Thyroid gland (tissue), 4 donors: Measurements from ENCODE around the gene BAG3. TPM values are rescaled to one million over a fixed set of nuclear protein-coding genes. Genes with fewer than 3 reads are reported as not detected.

ENCODE experiments used
- DNase-seq, 2 donors: peaks; one replicate each; pipeline ENCODE4 v3.0.0-alpha.2; 2019
- H3K27ac ChIP-seq, 3 donors: fragments of 200-600 bp; sonication (generic); 1 replicate in 2 of 3; 2 replicates in 1 of 3; pipeline ENCODE4 v1.5.1; 2016 to 2019; ENCODE audit warnings: mild to moderate bottlenecking in 1 of 3, moderate library complexity in 1 of 3
- H3K27me3 ChIP-seq: fragments of 200-600 bp; sonication (generic); one replicate; pipeline ENCODE4 v1.5.1; 2019
- H3K36me3 ChIP-seq, 2 donors: fragments of 200-600 bp; sonication (generic); one replicate each; pipeline ENCODE4 v1.5.1; 2016 to 2019
- H3K4me1 ChIP-seq, 2 donors: fragments of 200-600 bp; sonication (generic); one replicate each; pipeline ENCODE4 v1.5.1; 2017 to 2019
- H3K4me3 ChIP-seq, 3 donors: fragments of 200-600 bp; sonication (generic); replicated peaks in 1 of 3; 1 replicate in 2 of 3; 2 replicates in 1 of 3; pipeline ENCODE4 v1.5.1; 2016; ENCODE audit warnings: mild to moderate bottlenecking in 1 of 3
- H3K9me3 ChIP-seq: fragments of 200-600 bp; sonication (generic); one replicate; pipeline ENCODE4 v1.5.1; 2017
- CTCF ChIP-seq, 6 experiments: fragments of 200-600 bp in 3 of 6; fragments of 450-650 bp in 3 of 6; sonication (generic) in 3 of 6; IDR thresholded peaks; one replicate each; pipeline ENCODE4 v1.5.1; 2016 to 2019; ENCODE audit warnings: antibody characterized with exemption in 6 of 6, mild to moderate bottlenecking in 2 of 6, inconsistent platforms in 1 of 6, moderate library complexity in 1 of 6
- POLR2A ChIP-seq, 2 donors: fragments of 450-650 bp; IDR thresholded peaks; one replicate each; pipeline ENCODE4 v1.6.1; 2017; ENCODE audit warnings: antibody characterized with exemption in 2 of 2, mild to moderate bottlenecking in 2 of 2, moderate library complexity in 1 of 2
- WGBS, 2 donors: methylation state at CpG; one replicate each; pipeline ENCODE4 v1.1.5; 2017; 5-methylcytosine and 5-hydroxymethylcytosine counted together
- intact Hi-C: fragments of 100-400 bp; cut with DNase I; formaldehyde crosslinking; loops from one replicate; pipeline ENCODE4 v1.15.1; 2023
- total RNA-seq, 4 donors: library from RNA; depleted of rRNA; stranded (reverse); fragments of >200 nt; gene quantifications; one replicate each; pipeline ENCODE4 v1.2.3, GENCODE V29; 2016

The BAG3 gene
- total RNA-seq, 4 donors from 2014 or later = 26.6 to 46.6 (median 38.0) TPM

- no peak overlapping the region for H3K27ac ChIP-seq
- WGBS, 2 donors = 74 to 81% methylated on average over 8 to 9 of the region's 9 CpGs
- peaks cover 70% of the 10 kb centered on the region in 2 donors for H3K36me3 ChIP-seq
- no peaks in the 10 kb centered on the region for H3K27me3 ChIP-seq
- intact Hi-C loops = no loop called here
- no peaks in the 10 kb centered on the region for H3K9me3 ChIP-seq
- TF ChIP-seq POLR2A (IDR thresholded peaks at IDR 0.05) (no peak), CTCF (IDR thresholded peaks at IDR 0.05) (no peak)
- H3K4me1 ChIP-seq = peaks cover under 1 to 9% of the 10 kb centered on the region in 2 donors
- DNase-seq = no peak
- H3K4me3 ChIP-seq = no peak overlapping the region
These were observed 24.4 kb downstream of the BAG3 start for GRCh38 chr10:119675483-119676170.

GRCh38 chr10:119677126-119677525 lies 25.9 kb downstream of the BAG3 start:
- no peaks in the 10 kb centered on the region for H3K9me3 ChIP-seq
- WGBS, 2 donors = 94 to 97% methylated on average over 6 of the region's 6 CpGs
- TF ChIP-seq POLR2A (IDR thresholded peaks at IDR 0.05) (no peak), CTCF (IDR thresholded peaks at IDR 0.05) (no peak)
- H3K27ac ChIP-seq = no peak overlapping the region
- no peaks in the 10 kb centered on the region for H3K27me3 ChIP-seq
- peaks cover 55 to 56% of the 10 kb centered on the region in 2 donors for H3K36me3 ChIP-seq
- H3K4me1 ChIP-seq = peaks cover 0 to 18% of the 10 kb centered on the region in 2 donors
- intact Hi-C loops = no loop called here
- H3K4me3 ChIP-seq = no peak overlapping the region
- no peak for DNase-seq

GRCh38 chr10:119677904-119678755 lies 26.9 kb downstream of the BAG3 start:
- TF ChIP-seq POLR2A (IDR thresholded peaks at IDR 0.05) (no peak), CTCF (IDR thresholded peaks at IDR 0.05) (no peak)
- Histone ChIP-seq H3K27ac (no peak overlapping the region), H3K4me1 (peaks cover 0 to 23% of the 10 kb centered on the region in 2 donors), H3K4me3 (no peak overlapping the region), H3K36me3 (peaks cover 44 to 46% of the 10 kb centered on the region in 2 donors), H3K9me3 (no peaks in the 10 kb centered on the region), H3K27me3 (no peaks in the 10 kb centered on the region)
- intact Hi-C loops = no loop called here
- no peak for DNase-seq
- WGBS, 2 donors = 94 to 95% methylated on average over 13 of the region's 13 CpGs

- intact Hi-C loops = no loop called here
- H3K4me3 ChIP-seq = no peak overlapping the region
- H3K36me3 ChIP-seq = peaks cover 32 to 35% of the 10 kb centered on the region in 2 donors
- no peaks in the 10 kb centered on the region for H3K27me3 ChIP-seq
- DNase-seq = no peak
- no peak overlapping the region for H3K27ac ChIP-seq
- TF ChIP-seq CTCF (IDR thresholded peaks at IDR 0.05) (no peak), POLR2A (IDR thresholded peaks at IDR 0.05) (no peak)
- peaks cover 0 to 23% of the 10 kb centered on the region in 2 donors for H3K4me1 ChIP-seq
- H3K9me3 ChIP-seq = no peaks in the 10 kb centered on the region
- 88 to 97% methylated on average over 7 of the region's 7 CpGs for WGBS, 2 donors
These were observed 28.3 kb downstream of the BAG3 start for GRCh38 chr10:119679480-119679829.

- DNase-seq = no peak
- no peaks in the 10 kb centered on the region for H3K9me3 ChIP-seq
- intact Hi-C loops = loop anchor here (10.0 kb wide), 1 partner anchor 75 kb away; no protein-coding TSS in a partner anchor
- TF ChIP-seq POLR2A (IDR thresholded peaks at IDR 0.05) (no peak), CTCF (IDR thresholded peaks at IDR 0.05) (no peak)
- H3K4me3 ChIP-seq = no peak overlapping the region
- peaks cover 0 to 23% of the 10 kb centered on the region in 2 donors for H3K4me1 ChIP-seq
- H3K27me3 ChIP-seq = no peaks in the 10 kb centered on the region
- 67 to 82% methylated on average over 4 of the region's 4 CpGs for WGBS, 2 donors
- H3K27ac ChIP-seq = no peak overlapping the region
- H3K36me3 ChIP-seq = peaks cover 28 to 29% of the 10 kb centered on the region in 2 donors
These were observed 28.9 kb downstream of the BAG3 start for GRCh38 chr10:119680050-119680449.
